ENCODE data around the gene PIM2. TPM values are rescaled to one million over a fixed set of nuclear protein-coding genes. Genes with fewer than 3 reads are reported as not detected.
A peak's percentile ranks its signal among the peaks of the same experiment; 100 is the strongest.

Gene PIM2
- total RNA-seq, 4 donors from 2014 or later = 17.3 to 24.8 (median 19.1) TPM

DNA sequence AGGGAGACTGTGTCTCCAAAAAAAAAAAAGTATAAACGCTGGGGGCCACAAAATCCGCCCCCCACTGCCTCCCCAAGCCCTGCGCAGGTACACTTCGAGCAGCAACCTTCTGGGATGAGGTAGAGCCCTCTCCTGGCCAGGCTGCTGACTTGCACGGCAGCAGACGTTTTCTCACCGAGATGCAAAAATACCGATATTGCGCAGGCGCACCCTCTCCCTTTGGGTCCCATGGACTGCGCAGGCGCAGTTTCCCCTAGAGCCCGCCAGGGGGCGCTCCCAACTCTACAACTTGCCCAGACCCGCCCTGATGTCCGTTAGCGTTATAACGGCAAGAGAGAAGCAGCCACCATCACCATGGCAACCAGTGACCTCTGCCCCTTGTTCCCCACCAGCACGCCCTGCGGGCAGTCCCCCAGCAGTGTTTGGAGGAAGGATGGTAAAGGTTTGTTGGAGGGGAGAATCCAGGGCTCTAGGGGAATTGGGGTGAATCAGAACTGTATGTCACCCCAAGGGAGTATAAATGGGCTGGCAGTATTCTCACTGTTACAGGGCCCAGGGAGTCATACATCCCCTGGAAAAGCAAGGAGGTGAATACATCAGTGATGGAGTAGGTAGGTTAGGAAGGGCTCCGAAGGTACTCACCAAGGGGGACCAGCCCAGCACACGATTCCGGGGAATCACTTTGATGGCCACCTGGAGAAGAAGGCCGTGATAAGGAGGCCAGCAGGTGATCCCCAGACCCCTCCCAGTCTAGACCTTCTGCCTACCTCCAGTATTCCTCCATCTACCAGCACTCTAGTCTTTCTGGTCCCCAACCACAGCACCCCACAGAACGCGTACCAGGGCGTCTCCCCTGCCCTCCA lies 1.5 kb downstream of the PIM2 start:
- H3K4me3 ChIP-seq = peak overlapping the region; percentile 72 to 84 (median 77)
- peaks cover 0 to 9% (median 0%) of the 10 kb centered on the region in 3 donors for H3K36me3 ChIP-seq
- DNase-seq = peak; percentile 89 to 96 (median 91)
- TF ChIP-seq POLR2A (IDR thresholded peaks at IDR 0.05) = no peak
- TF ChIP-seq, protein P1, sequence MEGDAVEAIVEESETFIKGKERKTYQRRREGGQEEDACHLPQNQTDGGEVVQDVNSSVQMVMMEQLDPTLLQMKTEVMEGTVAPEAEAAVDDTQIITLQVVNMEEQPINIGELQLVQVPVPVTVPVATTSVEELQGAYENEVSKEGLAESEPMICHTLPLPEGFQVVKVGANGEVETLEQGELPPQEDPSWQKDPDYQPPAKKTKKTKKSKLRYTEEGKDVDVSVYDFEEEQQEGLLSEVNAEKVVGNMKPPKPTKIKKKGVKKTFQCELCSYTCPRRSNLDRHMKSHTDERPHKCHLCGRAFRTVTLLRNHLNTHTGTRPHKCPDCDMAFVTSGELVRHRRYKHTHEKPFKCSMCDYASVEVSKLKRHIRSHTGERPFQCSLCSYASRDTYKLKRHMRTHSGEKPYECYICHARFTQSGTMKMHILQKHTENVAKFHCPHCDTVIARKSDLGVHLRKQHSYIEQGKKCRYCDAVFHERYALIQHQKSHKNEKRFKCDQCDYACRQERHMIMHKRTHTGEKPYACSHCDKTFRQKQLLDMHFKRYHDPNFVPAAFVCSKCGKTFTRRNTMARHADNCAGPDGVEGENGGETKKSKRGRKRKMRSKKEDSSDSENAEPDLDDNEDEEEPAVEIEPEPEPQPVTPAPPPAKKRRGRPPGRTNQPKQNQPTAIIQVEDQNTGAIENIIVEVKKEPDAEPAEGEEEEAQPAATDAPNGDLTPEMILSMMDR (IDR thresholded peaks at IDR 0.05) = peak; percentile 89 to 98 (median 95)
- peak overlapping the region; percentile 84 to 93 (median 90) for H3K27ac ChIP-seq
- no peaks in the 10 kb centered on the region for H3K27me3 ChIP-seq
- H3K9me3 ChIP-seq = no peaks in the 10 kb centered on the region
- peaks cover 0 to 7% (median 3%) of the 10 kb centered on the region in 4 donors for H3K4me1 ChIP-seq

GRCh38 chrX:48914593-48915493 lies 4.0 kb downstream of the PIM2 start:
- Histone ChIP-seq H3K27ac (no peak overlapping the region), H3K27me3 (no peaks in the 10 kb centered on the region), H3K36me3 (peaks cover 0 to 8% (median 0%) of the 10 kb centered on the region in 3 donors), H3K9me3 (no peaks in the 10 kb centered on the region), H3K4me1 (peaks cover 0 to 6% (median 3%) of the 10 kb centered on the region in 4 donors), H3K4me3 (no peak overlapping the region)
- no peak for DNase-seq
- TF ChIP-seq, protein P1 (IDR thresholded peaks at IDR 0.05) = no peak
- TF ChIP-seq POLR2A (IDR thresholded peaks at IDR 0.05) = no peak

DNA sequence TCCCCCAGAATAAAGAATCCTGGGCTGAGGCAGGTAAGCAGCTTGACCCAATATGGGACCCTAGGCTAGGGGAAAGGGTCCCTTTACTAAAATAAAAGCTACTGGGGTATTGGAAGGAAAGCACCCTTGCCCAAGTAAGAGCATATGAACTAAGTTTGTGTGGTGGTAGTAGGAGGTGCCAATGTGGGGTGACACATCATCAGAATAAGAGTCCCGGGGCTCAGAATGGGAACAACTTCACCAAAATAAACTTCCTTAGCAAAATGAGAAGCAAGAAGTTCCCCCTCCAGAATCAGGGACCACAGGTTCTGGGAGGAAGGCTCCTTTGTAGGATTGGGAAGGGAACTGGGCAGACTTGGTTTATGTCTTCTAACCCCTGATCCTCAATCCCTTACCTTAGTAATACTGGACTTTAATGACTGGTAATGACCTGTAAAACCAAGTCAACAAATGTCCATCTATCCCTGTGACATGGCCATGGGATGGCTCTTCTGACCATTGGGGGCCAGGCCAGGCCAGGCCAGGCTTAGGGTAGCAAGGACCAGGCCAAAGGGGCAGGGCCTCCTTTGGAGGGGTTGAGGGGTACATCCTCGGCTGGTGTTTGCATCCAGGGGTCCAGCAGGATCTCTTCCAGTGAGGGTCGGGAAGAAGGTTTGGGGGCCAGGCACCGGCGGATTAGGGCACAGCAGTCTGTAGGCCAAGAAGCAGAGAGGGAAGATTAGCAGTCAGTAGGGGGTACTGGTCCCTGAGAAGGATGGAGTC lies 5.0 kb downstream of the PIM2 start:
- Histone ChIP-seq H3K36me3 (peaks cover 0 to 8% (median 0%) of the 10 kb centered on the region in 3 donors), H3K4me3 (no peak overlapping the region), H3K27me3 (no peaks in the 10 kb centered on the region), H3K27ac (no peak overlapping the region), H3K4me1 (peaks cover 0 to 6% (median 0%) of the 10 kb centered on the region in 4 donors), H3K9me3 (no peaks in the 10 kb centered on the region)
- TF ChIP-seq, protein P1 (IDR thresholded peaks at IDR 0.05) = no peak
- TF ChIP-seq POLR2A (IDR thresholded peaks at IDR 0.05) = no peak
- no peak for DNase-seq

DNA sequence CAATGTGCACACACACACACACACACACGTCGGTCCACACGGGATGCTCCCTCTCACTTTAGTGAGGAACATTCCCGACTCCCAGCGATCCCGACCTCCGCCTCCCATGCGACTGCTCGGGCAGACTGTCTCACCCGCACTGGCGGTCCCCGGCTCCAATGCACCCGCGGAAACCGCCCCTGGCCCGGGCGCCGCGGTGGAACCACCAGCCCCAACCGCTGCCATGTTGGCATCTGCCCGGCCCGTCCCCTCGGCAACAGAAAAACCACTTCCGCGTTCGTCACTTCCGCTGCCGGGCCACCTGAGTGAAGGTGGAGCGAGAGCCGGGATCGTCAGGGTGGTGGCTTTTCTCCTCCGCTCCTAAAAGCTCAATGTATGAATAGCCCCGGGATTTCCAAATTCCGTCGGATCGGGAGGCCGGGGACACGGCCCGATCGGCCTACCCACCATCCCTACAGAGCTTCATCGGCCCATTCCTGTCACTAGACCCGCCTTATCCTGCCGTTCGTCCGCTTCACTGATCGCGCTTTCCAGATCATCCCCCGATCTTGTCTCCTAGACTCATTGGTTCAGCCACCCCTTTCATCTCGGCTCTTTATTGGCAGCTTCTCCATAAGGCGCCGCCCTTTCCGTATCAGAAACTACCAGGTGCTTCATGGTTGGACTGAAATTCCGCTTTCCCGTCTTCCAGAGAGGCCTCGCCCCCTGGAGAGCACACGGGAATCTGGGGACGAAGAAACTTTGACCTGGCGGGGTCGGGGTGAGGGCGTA lies 7.2 kb downstream of the PIM2 start, which contains the start of gene SLC35A2:
Gene SLC35A2, minus strand, starts transcription at position 235 of the 771 bp plus-strand sequence. Its CDS starts 10 bp downstream, at position 225.
- H3K4me1 ChIP-seq = peaks cover 0 to 2% (median 0%) of the 10 kb centered on the region in 4 donors
- H3K4me3 ChIP-seq = peak within 1 kb of the TSS; percentile 59 to 82 (median 70)
- H3K27me3 ChIP-seq = no peaks in the 10 kb centered on the region
- H3K36me3 ChIP-seq = peaks cover 0 to 8% (median 0%) of the 10 kb centered on the region in 3 donors
- peak; percentile 84 to 93 (median 88) for DNase-seq
- TF ChIP-seq POLR2A (IDR thresholded peaks at IDR 0.05) = peak; percentile 59 to 64
- TF ChIP-seq, protein P1 (IDR thresholded peaks at IDR 0.05) = no peak
- no peaks in the 10 kb centered on the region for H3K9me3 ChIP-seq
- H3K27ac ChIP-seq = peak within 1 kb of the TSS; percentile 75 to 92 (median 86)
